Stimulated activated CD4-positive, alpha-beta T cell treated with anti-CD3 and anti-CD28 coated beads, TNF-alpha, amount 100 ng/mL, for 4 hours (primary cell): ENCODE data around the gene B3GALT5.

ENCODE experiments used
- DNase-seq, 3 experiments: peaks; one replicate each; pipeline ENCODE4 v3.0.0-alpha.2; 2020; ENCODE audit warnings: low read depth in 3 of 3

B3GALT5 gene

GRCh38 chr21:39645331-39645730 is 32.6 kb downstream of the B3GALT5 start:
- no peak for DNase-seq

DNA sequence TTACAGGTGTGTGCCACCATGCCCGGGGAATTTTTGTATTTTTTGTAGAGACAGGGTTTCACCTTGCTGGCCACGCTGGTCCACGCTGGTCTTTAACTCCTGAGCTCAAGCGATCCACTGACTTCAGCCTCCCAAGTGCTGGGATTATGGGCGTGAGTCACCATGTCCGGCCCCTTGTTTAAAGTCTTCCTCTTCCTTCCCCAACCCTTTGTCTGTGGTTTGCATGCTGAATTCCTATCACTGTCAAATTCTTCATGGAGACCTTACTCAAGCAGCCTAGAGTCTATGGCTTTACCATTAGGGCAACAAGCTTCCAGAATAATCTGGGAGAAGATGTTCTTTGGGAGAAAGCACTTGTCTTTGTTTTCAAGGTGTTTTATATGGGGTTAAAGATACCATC is 34.7 kb downstream of the B3GALT5 start:
- DNase-seq: no peak

DNA sequence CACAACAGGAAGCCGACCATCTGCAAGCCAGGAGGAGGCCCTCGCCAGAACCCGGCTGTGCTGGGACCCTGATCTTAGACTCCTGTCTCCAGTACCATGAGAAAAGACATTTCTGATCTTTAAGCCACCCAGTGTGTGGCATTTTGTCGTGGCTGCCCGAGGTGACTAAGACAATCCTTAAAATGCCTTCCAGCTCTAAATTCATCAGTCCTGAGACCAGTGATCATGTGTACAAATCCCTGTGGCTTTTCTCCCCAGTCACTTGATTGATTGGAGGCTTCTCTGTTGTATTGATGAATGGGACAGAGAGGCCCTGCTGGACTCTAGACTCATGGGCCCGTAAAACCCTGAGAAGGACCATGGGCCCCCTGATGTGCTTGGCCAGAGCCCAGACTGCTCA is 36.1 kb downstream of the B3GALT5 start:
- no peak for DNase-seq

DNA sequence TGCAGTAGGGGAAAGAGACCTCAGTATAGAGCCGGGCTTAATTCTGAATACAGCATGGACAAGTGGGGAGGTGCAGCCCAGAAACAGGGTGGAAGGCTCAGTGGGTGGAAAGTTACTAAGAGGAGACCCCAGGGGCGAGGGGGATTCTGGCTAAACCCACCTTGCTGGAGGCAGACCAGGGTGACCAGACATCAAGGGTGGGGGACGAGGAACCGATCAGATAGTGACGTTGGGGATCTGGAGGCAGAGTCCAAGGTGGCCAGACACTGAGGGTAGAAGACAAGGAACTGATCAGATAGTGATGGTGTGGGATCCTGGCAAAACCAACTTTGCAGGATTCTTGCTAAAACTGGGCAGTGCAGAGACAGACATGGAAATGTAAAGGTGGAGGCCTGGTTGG is 36.8 kb downstream of the B3GALT5 start:
- DNase-seq: no peak

- no peak for DNase-seq
Observed at GRCh38 chr21:39650306-39650705, 37.6 kb downstream of the B3GALT5 start.

DNA sequence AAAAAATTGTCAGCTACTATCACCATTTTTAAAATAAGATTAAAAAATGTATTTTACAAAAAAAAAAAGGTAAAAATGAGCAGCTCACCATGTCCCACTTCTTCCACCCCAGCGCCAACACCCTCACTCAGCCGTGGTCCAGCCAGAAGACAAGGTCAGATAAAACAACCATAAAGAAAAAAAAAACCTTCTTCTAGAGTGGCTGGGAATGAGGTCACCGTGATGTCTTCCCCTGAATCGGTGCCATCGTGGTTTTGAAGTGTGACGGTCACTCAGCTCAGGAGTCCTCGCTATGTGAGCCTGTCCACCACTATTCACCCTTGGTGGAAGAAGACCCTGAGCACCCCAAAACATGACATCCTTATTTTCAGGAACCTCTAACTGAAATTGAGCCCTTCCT is 38.1 kb downstream of the B3GALT5 start:
- no peak for DNase-seq

GRCh38 chr21:39651206-39651605 is 38.5 kb downstream of the B3GALT5 start:
- DNase-seq: no peak

GRCh38 chr21:39654951-39655350 is 42.2 kb downstream of the B3GALT5 start:
- no peak for DNase-seq

DNA sequence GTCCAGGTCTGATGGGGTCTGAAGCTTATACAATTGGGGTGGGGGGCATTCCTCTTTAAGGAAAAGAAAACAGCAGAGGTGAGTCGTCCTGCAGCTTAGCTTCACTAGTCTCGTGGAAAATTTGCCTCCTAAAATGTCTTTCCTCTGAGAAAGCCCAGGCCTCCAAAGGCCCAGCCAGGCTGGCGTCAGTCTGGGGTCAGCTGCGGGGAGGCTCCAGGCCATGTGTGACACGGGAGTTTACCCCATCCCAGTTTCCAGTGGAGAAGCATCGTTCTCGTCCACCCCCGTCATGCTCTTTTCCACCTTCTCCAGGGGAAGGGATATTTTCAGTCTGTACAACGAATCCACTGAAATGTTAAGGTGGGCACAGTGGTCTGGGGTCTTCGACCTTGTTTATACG is 42.8 kb downstream of the B3GALT5 start:
- DNase-seq: no peak

- DNase-seq: no peak
Observed at GRCh38 chr21:39656209-39656608, 43.5 kb downstream of the B3GALT5 start.

- DNase-seq: no peak
Observed at GRCh38 chr21:39657091-39657689, 44.5 kb downstream of the B3GALT5 start.

DNA sequence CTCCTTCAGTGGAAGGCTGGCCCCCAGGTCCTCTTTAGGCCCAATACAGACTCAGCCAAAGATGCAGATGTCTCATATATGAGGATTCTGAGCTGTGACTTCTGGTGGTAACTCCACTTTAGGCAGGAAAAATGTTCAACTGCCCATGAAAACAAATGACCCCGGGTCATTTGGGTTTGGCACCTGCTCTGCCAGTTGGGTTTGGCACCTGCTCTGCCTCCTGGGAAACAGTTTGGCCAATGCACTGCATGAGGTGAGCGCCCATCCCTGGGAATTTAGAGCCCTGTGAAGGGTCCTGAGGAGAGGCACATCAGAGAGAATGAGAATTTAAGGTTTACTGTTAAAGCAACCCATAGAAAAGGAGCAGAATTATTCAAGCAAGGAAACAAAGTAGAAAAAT is 45.3 kb downstream of the B3GALT5 start:
- no peak for DNase-seq

GRCh38 chr21:39659070-39659815 is 46.5 kb downstream of the B3GALT5 start:
- DNase-seq: no peak

DNA sequence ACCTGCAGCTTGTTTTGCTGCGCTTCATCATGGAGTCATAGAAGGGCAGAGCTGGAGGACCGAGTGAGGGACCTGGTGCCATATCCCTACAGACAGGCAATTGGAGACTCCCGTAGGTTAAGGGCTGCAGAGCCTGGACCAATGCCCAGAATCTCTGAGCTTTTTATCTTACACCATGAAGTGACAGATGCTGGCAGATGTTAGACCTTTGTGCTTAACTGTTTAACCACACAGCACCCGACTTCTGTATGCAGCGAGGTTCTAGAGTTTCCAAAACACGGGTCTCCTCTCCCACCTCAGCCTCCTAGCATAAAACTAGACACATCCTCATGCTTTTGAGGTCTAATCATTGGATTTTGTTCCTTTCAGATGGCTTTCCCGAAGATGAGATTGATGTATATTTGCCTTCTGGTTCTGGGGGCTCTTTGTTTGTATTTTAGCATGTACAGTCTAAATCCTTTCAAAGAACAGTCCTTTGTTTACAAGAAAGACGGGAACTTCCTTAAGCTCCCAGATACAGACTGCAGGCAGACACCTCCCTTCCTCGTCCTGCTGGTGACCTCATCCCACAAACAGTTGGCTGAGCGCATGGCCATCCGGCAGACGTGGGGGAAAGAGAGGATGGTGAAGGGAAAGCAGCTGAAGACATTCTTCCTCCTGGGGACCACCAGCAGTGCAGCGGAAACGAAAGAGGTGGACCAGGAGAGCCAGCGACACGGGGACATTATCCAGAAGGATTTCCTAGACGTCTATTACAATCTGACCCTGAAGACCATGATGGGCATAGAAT is 47.6 kb downstream of the B3GALT5 start:
- no peak for DNase-seq

DNA sequence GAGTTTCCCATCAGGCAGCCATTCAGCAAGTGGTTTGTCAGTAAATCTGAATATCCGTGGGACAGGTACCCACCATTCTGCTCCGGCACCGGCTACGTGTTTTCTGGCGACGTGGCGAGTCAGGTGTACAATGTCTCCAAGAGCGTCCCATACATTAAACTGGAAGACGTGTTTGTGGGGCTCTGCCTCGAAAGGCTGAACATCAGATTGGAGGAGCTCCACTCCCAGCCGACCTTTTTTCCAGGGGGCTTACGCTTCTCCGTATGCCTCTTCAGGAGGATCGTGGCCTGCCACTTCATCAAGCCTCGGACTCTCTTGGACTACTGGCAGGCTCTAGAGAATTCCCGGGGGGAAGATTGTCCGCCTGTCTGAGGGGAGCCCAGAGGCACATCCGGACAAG is 48.4 kb downstream of the B3GALT5 start:
- DNase-seq: no peak

- no peak for DNase-seq
Observed at GRCh38 chr21:39661740-39662139, 49.0 kb downstream of the B3GALT5 start.

DNA sequence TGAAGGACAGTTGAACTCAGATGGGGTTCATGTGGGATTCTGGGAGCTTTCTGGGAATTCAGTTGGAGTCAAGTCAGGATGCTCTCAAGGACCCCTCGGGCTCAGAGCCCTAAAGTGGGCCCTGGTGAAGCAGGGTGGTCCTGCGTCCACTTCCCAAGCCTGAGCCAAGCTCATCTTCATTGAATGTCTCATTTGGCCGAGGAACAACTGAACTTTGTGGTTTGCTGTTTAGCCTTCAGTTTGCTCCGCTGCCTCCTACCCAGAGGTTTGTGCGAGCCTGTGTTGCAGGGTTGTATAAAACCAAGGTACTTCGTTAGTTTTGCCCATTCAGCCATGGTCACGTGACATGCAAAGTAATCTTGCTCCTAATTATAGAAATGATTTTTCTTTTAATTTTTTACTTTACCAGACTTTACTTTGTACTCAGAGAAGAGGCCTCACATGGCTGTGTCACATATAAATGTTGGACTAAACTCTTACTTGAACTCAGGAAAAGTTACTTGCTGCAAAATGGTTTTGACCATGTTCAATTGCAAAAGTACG is 49.7 kb downstream of the B3GALT5 start:
- DNase-seq: no peak

DNA sequence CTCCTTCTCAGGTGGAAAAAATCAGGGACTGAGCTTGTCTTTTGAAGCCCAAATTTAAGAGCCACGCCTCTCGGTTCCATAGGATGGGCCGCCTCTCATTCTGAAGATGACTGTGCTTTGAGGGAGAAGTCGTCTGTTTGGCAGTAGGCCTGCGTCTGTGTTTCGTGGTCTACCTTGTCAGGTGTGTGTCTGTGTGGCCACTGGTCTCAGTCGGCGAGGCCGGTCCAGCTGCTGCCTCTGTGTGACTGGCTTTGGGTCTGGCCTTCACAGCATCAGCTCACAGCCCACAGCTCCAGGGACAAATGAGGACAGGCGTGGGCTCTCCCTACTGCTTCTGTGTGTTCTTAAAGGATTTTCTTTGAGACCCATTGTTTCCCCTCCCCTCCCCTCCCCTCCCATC is 50.3 kb downstream of the B3GALT5 start:
- DNase-seq: no peak

GRCh38 chr21:39663742-39664492 is 51.2 kb downstream of the B3GALT5 start:
- no peak for DNase-seq

DNA sequence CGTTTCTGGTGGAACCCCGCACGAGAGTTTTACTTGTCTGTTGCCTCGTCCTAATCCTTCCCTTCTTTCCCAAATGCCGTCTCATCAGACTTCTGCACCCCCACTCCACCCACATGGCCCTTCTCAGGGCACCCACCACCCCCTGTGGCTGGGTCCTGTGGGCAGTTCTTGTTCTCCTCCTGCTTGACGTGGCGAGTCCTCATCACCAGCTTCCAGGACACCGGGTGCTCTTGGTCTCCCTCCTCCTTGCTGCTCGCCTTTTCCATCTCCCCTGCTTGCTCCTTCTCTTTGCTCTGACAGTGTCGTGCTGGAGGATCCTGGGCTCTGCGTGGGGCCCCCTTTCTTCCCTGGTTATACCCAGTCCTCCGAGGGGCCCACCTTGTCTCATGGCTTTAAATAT is 51.8 kb downstream of the B3GALT5 start:
- no peak for DNase-seq

GRCh38 chr21:39666026-39666425 is 53.3 kb downstream of the B3GALT5 start:
- no peak for DNase-seq
